ENCODE results near the gene NFATC3.
"Not testable (repeated sequence)": the region's sequence is repeated elsewhere in the genome, so short reads cannot be mapped to it uniquely, and the experiment has no call there.

- TF ChIP-seq, protein P1, sequence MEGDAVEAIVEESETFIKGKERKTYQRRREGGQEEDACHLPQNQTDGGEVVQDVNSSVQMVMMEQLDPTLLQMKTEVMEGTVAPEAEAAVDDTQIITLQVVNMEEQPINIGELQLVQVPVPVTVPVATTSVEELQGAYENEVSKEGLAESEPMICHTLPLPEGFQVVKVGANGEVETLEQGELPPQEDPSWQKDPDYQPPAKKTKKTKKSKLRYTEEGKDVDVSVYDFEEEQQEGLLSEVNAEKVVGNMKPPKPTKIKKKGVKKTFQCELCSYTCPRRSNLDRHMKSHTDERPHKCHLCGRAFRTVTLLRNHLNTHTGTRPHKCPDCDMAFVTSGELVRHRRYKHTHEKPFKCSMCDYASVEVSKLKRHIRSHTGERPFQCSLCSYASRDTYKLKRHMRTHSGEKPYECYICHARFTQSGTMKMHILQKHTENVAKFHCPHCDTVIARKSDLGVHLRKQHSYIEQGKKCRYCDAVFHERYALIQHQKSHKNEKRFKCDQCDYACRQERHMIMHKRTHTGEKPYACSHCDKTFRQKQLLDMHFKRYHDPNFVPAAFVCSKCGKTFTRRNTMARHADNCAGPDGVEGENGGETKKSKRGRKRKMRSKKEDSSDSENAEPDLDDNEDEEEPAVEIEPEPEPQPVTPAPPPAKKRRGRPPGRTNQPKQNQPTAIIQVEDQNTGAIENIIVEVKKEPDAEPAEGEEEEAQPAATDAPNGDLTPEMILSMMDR (IDR thresholded peaks at IDR 0.05) = not testable (repeated sequence)
- TF ChIP-seq POLR2A (IDR thresholded peaks at IDR 0.05) = not testable (repeated sequence)
Observed at GRCh38 chr16:68133000-68133399, 47.8 kb downstream of the NFATC3 start.

All from body of pancreas (tissue), 4 donors.